B cell (primary cell): Measurements from ENCODE around the gene MEIKIN. TPM values are rescaled to one million over a fixed set of nuclear protein-coding genes. Genes with fewer than 3 reads are reported as not detected.

Experiments
- ATAC-seq: fragments of 200-7000 bp; cut with Tn5 transposase; one replicate; pipeline ENCODE4 v1.10.0; 2021; ENCODE audit warnings: low read depth, mild to moderate bottlenecking, moderate number of reproducible peaks, moderate library complexity
- CTCF ChIA-PET: fragments of 350-600 bp; sonication (Branson Sonifier 250); formaldehyde crosslinking; loops from one replicate; lab custom pipeline; 2021; ENCODE audit warnings: antibody characterized with exemption, inconsistent platforms; lab: Charles Lee
- POLR2A ChIA-PET: fragments of 350-600 bp; sonication (Branson Sonifier 250); formaldehyde crosslinking; loops from one replicate; lab custom pipeline; 2021; ENCODE audit warnings: antibody characterized with exemption; lab: Charles Lee
- DNase-seq: peaks from one replicate; pipeline ENCODE4 v3.0.0; 2013
- H2AFZ ChIP-seq: 2 replicates; pipeline ENCODE4 v1.6.1; 2012; ENCODE audit warnings: mild to moderate bottlenecking, low read depth, low read length; ENCODE audit not compliant: insufficient read depth, poor library complexity, severe bottlenecking
- H3K27ac ChIP-seq, 2 donors: 1 replicate in 1 of 2; 2 replicates in 1 of 2; pipeline ENCODE4 v1.5.1; 2012 to 2013; ENCODE audit warnings: low read length in 2 of 2, mild to moderate bottlenecking in 2 of 2, moderate library complexity in 1 of 2
- H3K27me3 ChIP-seq, 4 experiments: fragments of 200-600 bp in 1 of 4; sonication (generic) in 1 of 4; replicated peaks in 1 of 4; 1 replicate in 2 of 4; 2 replicates in 2 of 4; pipeline versions ENCODE4 v1.6.1 to v1.7.0; 2013 to 2016; ENCODE audit warnings: low read length in 3 of 4, mild to moderate bottlenecking in 2 of 4, mixed read lengths in 1 of 4, moderate library complexity in 1 of 4; ENCODE audit not compliant: insufficient read depth in 4 of 4, control insufficient read depth in 3 of 4; ENCODE audit errors: control extremely low read depth in 1 of 4
- H3K36me3 ChIP-seq, 2 experiments: replicated peaks in 1 of 2; 1 replicate in 1 of 2; 2 replicates in 1 of 2; pipeline versions ENCODE4 v1.6.1 to v1.7.1; 2013; ENCODE audit warnings: low read length in 1 of 2; ENCODE audit not compliant: insufficient read depth in 2 of 2, control insufficient read depth in 1 of 2; ENCODE audit errors: control extremely low read depth in 1 of 2, extremely low read depth in 1 of 2
- H3K4me1 ChIP-seq, 2 donors: fragments of 200-600 bp in 1 of 2; sonication (generic) in 1 of 2; 1 replicate in 1 of 2; 2 replicates in 1 of 2; pipeline versions ENCODE4 v1.5.1 to v1.6.1; 2013 to 2017; ENCODE audit warnings: low read length in 2 of 2; ENCODE audit not compliant: control insufficient read depth in 2 of 2, insufficient read depth in 2 of 2
- H3K4me2 ChIP-seq: replicated peaks from 2 replicates; pipeline ENCODE3; 2012; ENCODE audit warnings: mild to moderate bottlenecking, low read depth, low read length; ENCODE audit not compliant: poor library complexity, severe bottlenecking
- H3K4me3 ChIP-seq, 5 experiments: fragments of 200-600 bp in 1 of 5; sonication (generic) in 1 of 5; 1 replicate in 3 of 5; 2 replicates in 2 of 5; pipeline versions ENCODE4 v1.5.1 to v1.7.0; 2011 to 2016; ENCODE audit warnings: low read length in 4 of 5, mild to moderate bottlenecking in 4 of 5, low read depth in 2 of 5, control low read depth in 1 of 5, moderate library complexity in 1 of 5; ENCODE audit not compliant: insufficient read depth in 1 of 5; ENCODE audit errors: control extremely low read depth in 1 of 5, extremely low read depth in 1 of 5
- H3K79me2 ChIP-seq: fragments of 200-600 bp; sonication (generic); one replicate; pipeline ENCODE4 v1.6.0; 2016; ENCODE audit warnings: low read length; ENCODE audit not compliant: control insufficient read depth, insufficient read depth
- H3K9ac ChIP-seq: fragments of 200-600 bp; sonication (generic); 2 replicates; pipeline ENCODE4 v1.6.1; 2017; ENCODE audit warnings: mild to moderate bottlenecking, low read length, moderate library complexity
- H3K9me3 ChIP-seq, 3 donors: one replicate each; pipeline versions ENCODE4 v1.6.1 to v1.7.1; 2013; ENCODE audit warnings: low read length in 2 of 3; ENCODE audit not compliant: control insufficient read depth in 2 of 3, insufficient read depth in 1 of 3; ENCODE audit errors: control extremely low read depth in 1 of 3
- H4K20me1 ChIP-seq: 2 replicates; pipeline ENCODE4 v1.6.0; 2012; ENCODE audit warnings: mild to moderate bottlenecking, low read length; ENCODE audit not compliant: insufficient read depth, control insufficient read depth, poor library complexity, severe bottlenecking
- H3K27ac Mint-ChIP-seq: one replicate; pipeline ENCODE4 v1.8.0; 2021; ENCODE audit warnings: mixed read lengths
- H3K27me3 Mint-ChIP-seq: one replicate; pipeline ENCODE4 v1.8.0; 2021; ENCODE audit warnings: mixed read lengths
- H3K4me1 Mint-ChIP-seq: one replicate; pipeline ENCODE4 v1.8.0; 2021; ENCODE audit warnings: mixed read lengths
- H3K4me3 Mint-ChIP-seq: one replicate; pipeline ENCODE4 v1.8.0; 2021; ENCODE audit warnings: mixed read lengths
- H3K9me3 Mint-ChIP-seq: one replicate; pipeline ENCODE4 v1.8.0; 2022; ENCODE audit warnings: mixed read lengths; ENCODE audit not compliant: insufficient read depth
- EZH2 ChIP-seq: IDR thresholded peaks from 2 replicates; pipeline ENCODE4 v1.6.1; 2012; ENCODE audit warnings: borderline replicate concordance, low read depth, mild to moderate bottlenecking, moderate library complexity, low read length; ENCODE audit not compliant: insufficient read depth, poor library complexity, severe bottlenecking
- WGBS: methylation state at CpG from one replicate; pipeline ENCODE4 v1.1.5; 2013; ENCODE audit warnings: missing lambda C conversion rate; ENCODE audit not compliant: insufficient coverage; 5-methylcytosine and 5-hydroxymethylcytosine counted together
- intact Hi-C: fragments of 100-400 bp; cut with micrococcal nuclease; formaldehyde crosslinking; loops from one replicate; pipeline ENCODE4 v1.10.0; 2022
- polyA plus RNA-seq: library from polyadenylated mRNA; depleted of rRNA; stranded (reverse); fragments of >200 nt; gene quantifications from 2 replicates; pipeline ENCODE4 v1.2.3, GENCODE V29; 2012
- total RNA-seq, 2 donors: library from RNA; stranded (reverse); fragments of 120-200 nt in 1 of 2; gene quantifications; 1 replicate in 1 of 2; 2 replicates in 1 of 2; pipeline versions ENCODE4 v1.2.3 to v1.2.4, GENCODE V29; 2013 to 2022
- TF ChIP-seq, protein P1 (sequence below): fragments of 200-600 bp; IDR thresholded peaks from one replicate; pipeline ENCODE4 v1.8.0; 2022; ENCODE audit warnings: antibody characterized with exemption, mild to moderate bottlenecking

Gene MEIKIN
- total and polyA plus RNA-seq, 2 donors (not counting 1 experiment from before 2014, with no cell fraction given) = not detected

DNA sequence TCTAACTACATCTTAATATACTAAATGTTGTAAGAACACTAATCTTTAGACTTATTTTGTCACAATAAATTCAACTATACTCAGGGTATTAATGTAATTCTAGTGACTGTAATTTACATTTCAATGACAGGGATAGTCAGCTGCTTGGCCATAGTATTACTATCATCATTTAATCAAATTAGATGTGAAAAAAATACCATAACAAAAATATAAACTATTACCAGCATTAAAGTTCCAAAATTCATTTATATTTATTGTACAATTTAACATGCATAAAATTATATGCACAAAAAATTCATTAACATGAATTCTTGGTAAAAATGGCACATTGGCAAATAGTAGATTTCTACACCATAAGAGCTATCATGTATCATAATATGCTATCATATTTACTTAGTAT lies 177.6 kb downstream of the MEIKIN start:
- no peak overlapping the region for H3K4me2 ChIP-seq
- H3K79me2 ChIP-seq = peaks cover 96% of the 10 kb centered on the region
- no peak overlapping the region for H3K4me3 ChIP-seq
- H3K4me1 Mint-ChIP-seq = peaks cover 28% of the 10 kb centered on the region
- H3K4me3 Mint-ChIP-seq = no peak overlapping the region
- no peaks in the 10 kb centered on the region for H3K27me3 ChIP-seq
- peaks cover 15 to 31% of the 10 kb centered on the region in 2 donors for H3K4me1 ChIP-seq
- ChIA-PET POLR2A (interaction anchor here (0.6 kb wide), 1 partner anchor 896 kb away, joined by 4 read pairs; no protein-coding TSS in a partner anchor), CTCF (interaction anchor here (0.7 kb wide), 1 partner anchor 279 kb away, joined by 3 read pairs; no protein-coding TSS in a partner anchor)
- H3K27ac ChIP-seq = no peak overlapping the region
- no peaks in the 10 kb centered on the region for H3K9me3 Mint-ChIP-seq
- no peaks in the 10 kb centered on the region for H3K27me3 Mint-ChIP-seq
- ATAC-seq (no peak), DNase-seq (no peak)
- intact Hi-C loops = no loop called here
- peaks cover 40% of the 10 kb centered on the region for H4K20me1 ChIP-seq
- TF ChIP-seq, protein P1, sequence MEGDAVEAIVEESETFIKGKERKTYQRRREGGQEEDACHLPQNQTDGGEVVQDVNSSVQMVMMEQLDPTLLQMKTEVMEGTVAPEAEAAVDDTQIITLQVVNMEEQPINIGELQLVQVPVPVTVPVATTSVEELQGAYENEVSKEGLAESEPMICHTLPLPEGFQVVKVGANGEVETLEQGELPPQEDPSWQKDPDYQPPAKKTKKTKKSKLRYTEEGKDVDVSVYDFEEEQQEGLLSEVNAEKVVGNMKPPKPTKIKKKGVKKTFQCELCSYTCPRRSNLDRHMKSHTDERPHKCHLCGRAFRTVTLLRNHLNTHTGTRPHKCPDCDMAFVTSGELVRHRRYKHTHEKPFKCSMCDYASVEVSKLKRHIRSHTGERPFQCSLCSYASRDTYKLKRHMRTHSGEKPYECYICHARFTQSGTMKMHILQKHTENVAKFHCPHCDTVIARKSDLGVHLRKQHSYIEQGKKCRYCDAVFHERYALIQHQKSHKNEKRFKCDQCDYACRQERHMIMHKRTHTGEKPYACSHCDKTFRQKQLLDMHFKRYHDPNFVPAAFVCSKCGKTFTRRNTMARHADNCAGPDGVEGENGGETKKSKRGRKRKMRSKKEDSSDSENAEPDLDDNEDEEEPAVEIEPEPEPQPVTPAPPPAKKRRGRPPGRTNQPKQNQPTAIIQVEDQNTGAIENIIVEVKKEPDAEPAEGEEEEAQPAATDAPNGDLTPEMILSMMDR = no peak
- no peak for TF ChIP-seq EZH2
- H3K27ac Mint-ChIP-seq = no peak overlapping the region
- peaks cover 0 to 8% (median 7%) of the 10 kb centered on the region in 3 donors for H3K9me3 ChIP-seq
- H3K36me3 ChIP-seq = peaks cover 0 to 2% of the 10 kb centered on the region in 2 experiments
- no peak overlapping the region for H3K9ac ChIP-seq
- H2AFZ ChIP-seq = no peak overlapping the region

GRCh38 chr5:131766689-131767088 lies 178.8 kb downstream of the MEIKIN start:
- TF ChIP-seq, protein P1 = no peak
- TF ChIP-seq EZH2 = no peak

More at GRCh38 chr5:131766689-131767088, 178.8 kb downstream of the MEIKIN start:
- ChIA-PET CTCF (no interaction called here), POLR2A (no interaction called here)
- Histone ChIP-seq H4K20me1 (peaks cover 47% of the 10 kb centered on the region), H3K27ac (no peak overlapping the region), H3K4me1 (peaks cover 15 to 22% of the 10 kb centered on the region in 2 donors), H3K9ac (no peak overlapping the region), H3K27me3 (no peaks in the 10 kb centered on the region), H3K36me3 (peaks cover 0 to 2% of the 10 kb centered on the region in 2 experiments), H2AFZ (no peak overlapping the region), H3K4me2 (no peak overlapping the region), H3K79me2 (peaks cover 96% of the 10 kb centered on the region), H3K9me3 (peaks cover 0 to 8% (median 7%) of the 10 kb centered on the region in 3 donors), H3K4me3 (no peak overlapping the region)
- WGBS = 100% methylated on average over 3 of the region's 3 CpGs
- H3K27me3 Mint-ChIP-seq = no peaks in the 10 kb centered on the region
- intact Hi-C loops = no loop called here
- peaks cover 37% of the 10 kb centered on the region for H3K4me1 Mint-ChIP-seq
- no peak for DNase-seq
- ATAC-seq = no peak
- peaks cover 2% of the 10 kb centered on the region for H3K9me3 Mint-ChIP-seq
- H3K4me3 Mint-ChIP-seq = no peak overlapping the region
- no peak overlapping the region for H3K27ac Mint-ChIP-seq
